Amniotic stem cell (primary cell): ENCODE data around the gene C4BPB.

Source experiments
- DNase-seq: peaks from one replicate; lab custom pipeline; 2025; lab: John Stamatoyannopoulos, UW

The C4BPB gene

GRCh38 chr1:207059881-207060280 lies 28.8 kb upstream of the C4BPB start:
- DNase-seq, result no peak

GRCh38 chr1:207060596-207060995 lies 28.1 kb upstream of the C4BPB start:
- no peak for DNase-seq

GRCh38 chr1:207062058-207062457 lies 26.6 kb upstream of the C4BPB start:
- DNase-seq, result no peak

GRCh38 chr1:207063014-207063413 lies 25.6 kb upstream of the C4BPB start:
- DNase-seq, result no peak

- DNase-seq, result no peak
Observed at GRCh38 chr1:207064561-207064960, 24.1 kb upstream of the C4BPB start.

- DNase-seq, result no peak
Observed at GRCh38 chr1:207067185-207067584, 21.5 kb upstream of the C4BPB start.

- DNase-seq, result no peak
Observed at GRCh38 chr1:207067665-207068064, 21.0 kb upstream of the C4BPB start.

GRCh38 chr1:207069061-207069460 lies 19.6 kb upstream of the C4BPB start:
- DNase-seq, result no peak

GRCh38 chr1:207069858-207070506 lies 18.7 kb upstream of the C4BPB start:
- no peak for DNase-seq

GRCh38 chr1:207070811-207071210 lies 17.8 kb upstream of the C4BPB start:
- no peak for DNase-seq

- DNase-seq, result no peak
Observed at GRCh38 chr1:207071426-207071825, 17.2 kb upstream of the C4BPB start.

- no peak for DNase-seq
Observed at GRCh38 chr1:207072233-207072632, 16.4 kb upstream of the C4BPB start.

- DNase-seq, result no peak
Observed at GRCh38 chr1:207073906-207074820, 14.5 kb upstream of the C4BPB start.

- DNase-seq, result no peak
Observed at GRCh38 chr1:207076181-207076955, 12.3 kb upstream of the C4BPB start.

- DNase-seq, result no peak
Observed at GRCh38 chr1:207077012-207077411, 11.6 kb upstream of the C4BPB start.

- peak; percentile 0 for DNase-seq
Observed at GRCh38 chr1:207077470-207078377, 10.9 kb upstream of the C4BPB start.

- DNase-seq, result no peak
Observed at GRCh38 chr1:207078578-207079132, 10.0 kb upstream of the C4BPB start.

- DNase-seq, result no peak
Observed at GRCh38 chr1:207079706-207080241, 8.9 kb upstream of the C4BPB start.

GRCh38 chr1:207081088-207081487 lies 7.6 kb upstream of the C4BPB start:
- no peak for DNase-seq

GRCh38 chr1:207081806-207082205 lies 6.9 kb upstream of the C4BPB start:
- no peak for DNase-seq

GRCh38 chr1:207084232-207084631 lies 4.4 kb upstream of the C4BPB start:
- DNase-seq, result no peak
